ENCODE measurements around the gene KLRD1.
A peak's percentile ranks its signal among the peaks of the same experiment; 100 is the strongest.
"Not testable (repeated sequence)": the region's sequence is repeated elsewhere in the genome, so short reads cannot be mapped to it uniquely, and the experiment has no call there.

KLRD1 gene

GRCh38 chr12:10339053-10339840 is 31.6 kb downstream of the KLRD1 start:
- no peak for DNase-seq

GRCh38 chr12:10340946-10341345 is 33.3 kb downstream of the KLRD1 start:
- not testable (repeated sequence) for DNase-seq

- DNase-seq = no peak
Measured at GRCh38 chr12:10341892-10342509, 34.3 kb downstream of the KLRD1 start.

- not testable (repeated sequence) for DNase-seq
Measured at GRCh38 chr12:10351457-10351856, 43.8 kb downstream of the KLRD1 start.

- no peak for DNase-seq
Measured at GRCh38 chr12:10354071-10354470, 46.4 kb downstream of the KLRD1 start.

GRCh38 chr12:10354502-10354901 is 46.8 kb downstream of the KLRD1 start:
- no peak for DNase-seq

- no peak for DNase-seq
Measured at GRCh38 chr12:10358131-10358530, 50.5 kb downstream of the KLRD1 start.

GRCh38 chr12:10358969-10359368 is 51.3 kb downstream of the KLRD1 start:
- no peak for DNase-seq

GRCh38 chr12:10361084-10361483 is 53.4 kb downstream of the KLRD1 start:
- peak; percentile 32 for DNase-seq

GRCh38 chr12:10361622-10362021 is 54.0 kb downstream of the KLRD1 start:
- peak; percentile 22 for DNase-seq

GRCh38 chr12:10362325-10362724 is 54.7 kb downstream of the KLRD1 start:
- peak; percentile 21 for DNase-seq

GRCh38 chr12:10362828-10363657 is 55.4 kb downstream of the KLRD1 start:
- DNase-seq = peak; percentile 77

- no peak for DNase-seq
Measured at GRCh38 chr12:10363658-10363913, 55.9 kb downstream of the KLRD1 start.

- peak; percentile 71 for DNase-seq
Measured at GRCh38 chr12:10363914-10364814, 56.5 kb downstream of the KLRD1 start.

- DNase-seq = peak; percentile 94
Measured at GRCh38 chr12:10364815-10365622, 57.3 kb downstream of the KLRD1 start.

GRCh38 chr12:10365696-10366405 is 58.2 kb downstream of the KLRD1 start:
- peak; percentile 59 for DNase-seq

- peak; percentile 66 for DNase-seq
Measured at GRCh38 chr12:10366875-10367274, 59.2 kb downstream of the KLRD1 start.

GRCh38 chr12:10367714-10368113 is 60.0 kb downstream of the KLRD1 start:
- not testable (repeated sequence) for DNase-seq

- DNase-seq = no peak
Measured at GRCh38 chr12:10368206-10369171, 60.8 kb downstream of the KLRD1 start.
